Embryonic facial prominence (tissue), 1 donor: ENCODE data around the gene MRPL53.

Experiments used
- DNase-seq: peaks from one replicate; pipeline ENCODE4 v3.0.0-alpha.2; 2016; ENCODE audit errors: extremely low spot score

The MRPL53 gene

DNA sequence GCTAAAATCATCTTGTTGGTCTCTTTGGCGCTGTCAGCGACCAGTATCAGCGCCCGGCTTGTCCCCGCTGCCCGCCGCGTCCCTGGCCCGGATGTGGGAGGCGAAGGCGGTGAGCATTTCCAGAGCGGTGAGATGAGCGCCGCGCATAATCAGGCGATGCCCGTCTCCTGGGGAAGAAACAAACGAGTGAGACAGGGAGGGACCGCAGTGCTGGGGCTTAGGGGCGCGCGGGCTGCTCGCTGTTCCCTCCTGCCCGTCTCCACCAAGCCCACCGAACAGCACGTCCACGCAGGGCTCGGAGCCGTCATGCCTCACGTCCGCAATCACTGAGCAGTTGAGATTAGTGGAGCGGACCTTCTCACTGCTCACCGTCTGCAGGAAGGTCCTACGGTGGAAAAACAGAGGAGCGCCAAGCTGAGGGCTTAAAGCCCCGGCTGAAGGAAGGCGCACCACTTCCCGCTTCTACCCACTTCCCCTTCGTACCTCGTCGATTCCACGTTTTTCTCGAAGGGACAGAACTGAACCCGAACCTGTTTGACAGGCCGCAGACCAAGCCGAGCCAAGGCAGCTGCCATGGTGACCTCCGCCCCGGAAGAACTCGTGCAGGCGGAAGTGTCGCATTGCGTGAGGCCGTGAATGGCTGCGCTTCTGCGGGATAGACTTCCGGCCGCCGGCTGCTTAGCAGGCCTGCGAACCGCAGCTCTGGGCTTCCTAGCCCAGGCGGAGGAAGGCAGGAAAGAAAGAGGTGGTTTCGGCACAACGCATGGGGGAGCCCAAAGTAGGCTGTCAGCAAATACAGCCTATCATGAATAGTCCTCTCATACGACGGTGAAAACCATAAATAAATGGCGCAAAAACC lies at the start of gene MRPL53:
Gene MRPL53 (minus strand): TSS at position 595 of the 859 bp plus-strand sequence. CDS start 20 bp downstream, at position 575.
- peak; percentile 84 for DNase-seq

DNA sequence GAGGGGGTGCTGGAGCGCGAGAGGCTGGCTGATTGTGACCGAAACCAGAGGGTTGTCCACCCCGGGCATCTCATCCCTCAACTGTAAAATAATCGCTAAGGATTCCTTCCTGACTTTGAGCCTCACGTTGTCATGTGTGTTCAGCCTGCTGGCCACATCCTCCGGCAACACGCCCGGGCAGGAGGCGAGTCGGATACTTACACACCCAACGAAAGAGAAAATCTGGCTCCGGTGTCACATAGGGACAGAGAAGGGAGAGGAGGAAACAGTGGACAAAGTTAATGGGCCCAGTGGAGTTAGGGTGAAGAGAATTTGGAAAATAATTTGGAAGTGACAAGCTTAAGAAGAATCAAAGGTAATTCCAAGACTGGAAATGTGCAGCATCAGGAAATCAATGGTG lies 44.2 kb upstream of the MRPL53 start:
- no peak for DNase-seq

DNA sequence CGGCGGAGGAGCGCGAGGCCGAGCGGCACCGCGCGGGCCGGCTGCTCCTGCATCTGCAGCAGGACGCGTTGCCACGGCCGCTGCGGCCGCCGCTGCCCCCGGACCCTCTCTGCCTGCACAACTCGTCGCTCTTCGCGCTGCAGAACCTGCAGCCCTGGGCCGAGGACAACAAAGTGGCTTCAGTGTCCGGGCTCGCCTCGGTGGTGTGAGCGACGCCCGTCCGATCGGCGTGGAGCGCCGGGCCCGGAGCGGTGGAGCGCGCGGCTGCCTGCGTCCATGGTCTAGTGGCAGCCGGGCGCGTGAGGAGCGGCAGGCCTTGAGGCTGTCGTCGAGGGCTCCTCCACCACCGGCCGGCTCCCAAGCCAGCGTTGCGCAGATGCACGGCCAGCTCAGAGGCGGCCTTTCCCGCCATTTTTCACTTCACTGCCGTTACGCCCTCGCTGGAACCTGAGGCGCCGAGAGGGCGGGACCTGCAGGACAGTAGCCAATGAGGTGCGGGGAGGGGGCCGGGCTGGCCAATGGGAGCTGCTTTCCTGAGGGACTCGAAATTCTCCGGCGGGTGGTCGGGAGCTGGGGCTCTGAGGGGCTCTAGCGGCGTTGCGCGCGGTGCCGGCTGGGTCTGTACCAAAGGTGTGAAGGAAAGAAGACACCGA lies 43.6 kb upstream of the MRPL53 start:
- DNase-seq = no peak

DNA sequence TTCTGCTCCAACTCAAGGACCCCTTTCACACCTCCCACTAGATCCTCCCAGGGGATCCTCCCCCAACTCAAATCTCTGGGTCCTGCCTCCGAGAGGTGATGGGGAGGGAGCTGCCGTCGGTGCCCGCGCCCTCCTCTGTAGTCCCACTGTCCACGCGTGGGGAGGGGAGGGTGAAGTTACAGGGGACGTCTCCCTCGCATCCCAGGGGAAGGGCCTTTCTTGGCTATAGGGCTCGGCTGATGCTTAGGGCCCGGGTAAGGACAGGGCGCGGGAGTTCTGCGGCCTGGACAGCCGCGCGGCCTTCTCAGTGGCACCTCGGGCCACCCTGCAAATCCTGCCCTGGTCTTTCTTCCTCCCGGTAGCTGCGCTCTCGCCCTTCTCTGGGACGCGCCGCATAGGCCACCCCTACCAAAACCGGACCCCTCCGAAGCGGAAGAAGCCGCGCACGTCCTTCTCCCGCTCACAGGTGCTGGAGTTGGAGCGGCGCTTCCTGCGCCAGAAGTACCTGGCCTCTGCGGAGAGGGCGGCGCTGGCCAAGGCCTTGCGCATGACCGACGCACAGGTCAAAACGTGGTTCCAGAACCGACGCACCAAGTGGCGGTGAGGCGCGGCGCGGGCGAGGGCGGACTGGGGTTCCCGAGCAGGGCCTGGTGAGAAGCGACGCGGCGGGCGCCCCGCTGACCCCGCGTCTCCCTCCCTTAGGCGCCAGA lies 42.9 kb upstream of the MRPL53 start:
- DNase-seq = no peak

DNA sequence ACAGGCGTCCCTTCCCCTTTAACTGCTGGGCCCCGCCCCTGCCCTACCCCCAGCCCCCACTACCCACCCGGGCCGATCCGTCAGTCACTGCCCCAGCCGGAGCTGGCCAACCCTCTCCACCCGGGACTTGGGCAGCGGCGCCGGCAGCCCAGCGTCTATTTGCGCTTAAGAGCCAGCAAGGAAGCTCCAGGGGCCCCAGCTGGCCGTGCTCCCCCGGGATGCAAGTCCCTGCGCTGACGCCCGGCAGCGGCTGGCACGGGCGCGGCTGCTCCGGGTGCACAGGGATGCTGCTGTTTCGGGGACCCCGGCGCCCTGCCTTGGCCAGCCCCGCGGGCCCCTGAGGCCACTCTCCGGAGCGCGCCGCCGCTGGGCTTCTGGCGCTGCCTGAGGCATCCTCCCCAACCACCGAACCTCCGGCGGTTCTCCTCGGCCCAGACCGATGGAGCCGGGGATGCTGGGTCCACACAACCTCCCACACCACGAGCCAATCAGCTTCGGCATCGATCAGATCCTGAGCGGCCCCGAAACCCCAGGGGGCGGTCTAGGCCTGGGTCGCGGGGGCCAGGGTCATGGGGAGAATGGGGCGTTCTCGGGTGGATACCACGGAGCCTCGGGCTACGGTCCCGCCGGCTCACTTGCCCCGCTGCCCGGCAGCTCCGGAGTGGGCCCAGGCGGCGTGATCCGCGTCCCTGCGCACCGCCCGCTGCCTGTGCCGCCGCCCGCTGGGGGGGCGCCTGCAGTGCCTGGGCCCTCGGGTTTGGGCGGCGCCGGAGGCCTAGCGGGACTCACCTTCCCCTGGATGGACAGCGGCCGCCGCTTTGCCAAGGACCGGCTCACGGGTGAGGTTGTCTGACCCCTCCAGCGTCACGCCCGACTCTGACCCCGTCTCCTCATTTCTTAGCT lies 42.1 kb upstream of the MRPL53 start, which contains the start of gene TLX2:
Gene TLX2 (plus strand): TSS at position 83 of the 903 bp plus-strand sequence. CDS start 357 bp downstream, at position 440.
- DNase-seq = no peak

DNA sequence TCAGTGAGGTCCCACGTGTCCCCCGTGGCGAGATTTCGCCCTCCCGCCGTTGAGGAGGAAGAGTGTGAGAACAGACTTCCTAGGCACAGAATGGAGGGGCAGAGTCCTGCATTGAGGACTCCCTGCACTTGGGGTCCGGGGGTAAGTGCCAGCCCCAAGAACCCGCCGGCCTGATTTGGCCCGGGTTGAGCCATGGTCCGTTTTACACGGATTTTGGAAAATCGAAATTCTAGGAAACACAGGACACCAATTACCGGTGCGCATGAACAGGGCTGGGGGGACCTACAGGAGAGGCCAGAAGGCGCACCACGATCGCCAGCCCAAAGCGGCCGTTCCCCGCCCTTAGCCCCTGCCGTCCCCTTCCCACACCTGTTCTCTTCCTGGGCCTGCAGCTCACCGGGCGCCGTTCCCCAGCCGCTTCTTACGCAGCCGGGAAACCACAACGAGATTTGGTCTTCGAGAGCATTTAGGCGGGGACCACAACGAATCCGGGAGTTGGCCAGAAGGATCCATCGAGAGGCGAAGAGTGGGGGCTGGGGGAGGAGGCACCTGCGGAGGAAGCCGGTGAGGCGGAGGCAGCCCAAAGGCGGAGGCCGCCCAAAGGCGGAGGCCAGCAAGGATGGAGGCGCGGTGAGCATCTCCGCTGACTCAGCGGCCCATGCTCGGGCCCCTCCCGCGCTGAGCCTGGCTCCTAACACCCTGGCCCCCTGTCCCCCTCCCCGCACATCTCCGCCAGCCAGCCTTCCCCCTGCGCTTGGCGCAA lies 41.3 kb upstream of the MRPL53 start:
- DNase-seq = no peak

DNA sequence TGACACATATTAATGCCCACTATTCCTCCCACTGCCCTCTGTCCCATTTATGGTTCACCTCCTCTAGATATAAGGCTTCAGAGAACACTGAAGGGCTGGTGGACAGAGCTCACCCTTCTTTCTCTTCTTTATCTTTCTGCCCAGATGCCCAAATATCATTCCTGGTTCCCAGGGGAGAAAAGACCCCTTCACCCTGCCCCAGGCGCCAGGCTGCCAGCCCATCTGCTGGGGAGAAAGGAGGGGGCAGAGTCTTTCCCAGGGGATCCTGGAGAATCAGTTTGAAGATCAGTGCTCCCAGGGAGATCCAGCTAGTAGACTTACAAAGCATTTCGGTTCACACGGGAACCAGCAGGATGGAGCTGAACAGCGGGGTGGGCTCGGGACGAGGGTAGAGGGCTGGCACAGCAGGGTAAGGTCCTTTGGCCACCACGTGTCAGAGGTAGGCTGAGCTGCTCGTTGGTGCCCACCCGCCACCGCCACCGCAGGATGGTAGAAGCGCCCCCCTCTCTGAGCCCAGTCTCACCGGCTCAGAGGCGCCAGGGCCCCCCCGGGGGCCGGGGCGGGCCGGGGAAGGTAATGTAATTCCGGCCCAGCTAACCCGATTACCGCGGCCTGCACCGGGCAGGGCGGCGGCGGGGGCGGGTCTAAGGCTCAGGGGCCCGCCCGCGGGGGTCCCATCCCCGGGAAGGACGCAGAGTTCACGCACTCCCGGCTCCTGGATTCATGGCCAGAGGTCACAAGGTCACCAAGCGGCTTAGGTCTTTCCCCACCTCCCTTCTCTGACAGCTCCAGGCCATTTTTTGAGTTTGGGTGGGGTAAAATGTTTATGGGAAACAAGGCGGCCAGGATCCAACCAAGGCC lies 40.5 kb upstream of the MRPL53 start:
- DNase-seq = no peak

DNA sequence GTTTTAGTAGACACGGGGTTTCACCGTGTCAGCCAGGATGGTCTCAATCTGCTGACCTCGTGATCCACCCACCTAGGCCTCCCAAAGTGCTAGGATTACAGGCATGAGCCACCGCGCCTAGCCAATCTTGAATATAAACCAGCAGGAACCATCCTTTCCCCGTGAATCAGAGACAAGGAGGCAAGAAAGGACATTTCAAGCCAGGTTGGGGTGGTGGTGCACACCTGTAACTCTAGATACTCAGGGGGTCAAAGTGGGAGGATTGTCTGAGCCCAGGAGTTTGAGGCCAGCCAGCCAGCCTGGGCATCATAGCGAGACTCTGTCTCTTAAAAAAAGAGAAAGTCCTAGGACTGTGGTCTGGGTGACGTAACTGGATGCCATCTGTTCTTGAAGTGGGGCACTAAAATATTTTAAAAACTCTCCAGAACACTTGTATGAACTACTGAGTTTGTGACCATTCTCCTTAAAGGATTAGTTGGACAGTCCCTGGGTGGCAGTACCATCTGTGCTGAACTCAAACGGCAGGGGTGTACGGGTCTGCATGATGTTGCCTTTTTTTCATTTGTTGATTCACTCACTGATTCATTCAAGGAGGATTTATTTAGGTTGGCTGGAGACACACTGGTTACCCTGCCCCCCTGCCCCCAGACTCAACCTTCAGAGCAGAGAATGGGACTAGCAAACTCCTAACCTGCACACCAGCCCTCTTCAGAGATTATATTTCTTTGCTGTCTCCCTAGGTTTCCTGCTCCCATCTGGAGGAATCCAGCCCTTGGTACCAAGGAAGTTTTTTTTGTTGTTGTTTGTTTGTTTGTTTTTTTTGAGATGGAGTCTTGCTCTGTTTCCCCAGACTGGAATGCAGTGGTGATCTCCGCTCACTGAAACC lies 38.9 kb upstream of the MRPL53 start:
- DNase-seq = no peak

DNA sequence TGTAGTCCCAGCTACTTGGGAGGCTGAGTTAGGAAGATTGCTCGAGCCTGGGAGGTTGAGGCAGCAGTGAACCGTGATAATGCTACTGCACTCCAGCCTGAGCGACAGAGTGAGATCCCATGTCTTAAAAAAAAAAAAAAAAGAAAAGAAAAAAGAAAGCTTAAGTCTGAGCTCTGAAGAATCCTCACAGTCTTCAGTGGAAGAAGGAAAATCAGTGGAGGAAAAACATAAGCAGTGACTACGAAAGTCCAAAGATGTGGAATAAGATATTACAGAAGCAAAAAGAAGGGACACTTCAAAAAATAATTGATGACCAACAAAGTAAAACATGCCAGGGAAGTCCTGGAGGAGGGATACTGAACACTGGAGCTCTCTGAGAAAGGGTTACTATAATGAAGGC lies 37.8 kb upstream of the MRPL53 start:
- DNase-seq = no peak

DNA sequence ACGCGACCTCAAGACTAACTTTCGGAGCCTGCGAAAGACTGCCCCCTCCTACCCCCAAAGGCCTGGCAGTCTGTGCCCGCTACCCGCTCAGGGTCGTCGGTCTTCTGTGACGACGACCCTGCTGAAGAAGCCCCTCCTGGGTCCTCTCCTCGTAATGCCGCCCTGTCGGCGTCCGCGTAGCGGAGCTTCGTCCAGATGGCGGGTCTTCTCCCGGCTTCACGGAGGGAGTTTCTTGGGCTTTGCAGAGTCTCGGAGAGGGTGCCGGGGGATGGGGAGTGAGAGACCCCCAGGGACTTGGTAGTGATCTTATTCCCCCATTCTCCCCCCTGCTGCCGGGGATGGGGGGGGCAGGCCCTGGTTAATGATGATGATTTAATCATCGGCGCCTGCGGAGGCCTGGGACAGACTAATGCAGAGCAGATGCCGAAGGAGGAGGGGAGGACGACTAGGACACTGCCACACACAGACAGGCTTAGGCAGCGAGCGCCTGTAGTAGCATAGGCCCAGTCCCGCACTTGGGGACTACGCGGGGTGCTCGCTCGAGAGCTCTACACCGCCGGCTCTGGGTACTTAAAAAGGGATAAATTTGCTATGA lies 35.5 kb upstream of the MRPL53 start:
- no peak for DNase-seq

DNA sequence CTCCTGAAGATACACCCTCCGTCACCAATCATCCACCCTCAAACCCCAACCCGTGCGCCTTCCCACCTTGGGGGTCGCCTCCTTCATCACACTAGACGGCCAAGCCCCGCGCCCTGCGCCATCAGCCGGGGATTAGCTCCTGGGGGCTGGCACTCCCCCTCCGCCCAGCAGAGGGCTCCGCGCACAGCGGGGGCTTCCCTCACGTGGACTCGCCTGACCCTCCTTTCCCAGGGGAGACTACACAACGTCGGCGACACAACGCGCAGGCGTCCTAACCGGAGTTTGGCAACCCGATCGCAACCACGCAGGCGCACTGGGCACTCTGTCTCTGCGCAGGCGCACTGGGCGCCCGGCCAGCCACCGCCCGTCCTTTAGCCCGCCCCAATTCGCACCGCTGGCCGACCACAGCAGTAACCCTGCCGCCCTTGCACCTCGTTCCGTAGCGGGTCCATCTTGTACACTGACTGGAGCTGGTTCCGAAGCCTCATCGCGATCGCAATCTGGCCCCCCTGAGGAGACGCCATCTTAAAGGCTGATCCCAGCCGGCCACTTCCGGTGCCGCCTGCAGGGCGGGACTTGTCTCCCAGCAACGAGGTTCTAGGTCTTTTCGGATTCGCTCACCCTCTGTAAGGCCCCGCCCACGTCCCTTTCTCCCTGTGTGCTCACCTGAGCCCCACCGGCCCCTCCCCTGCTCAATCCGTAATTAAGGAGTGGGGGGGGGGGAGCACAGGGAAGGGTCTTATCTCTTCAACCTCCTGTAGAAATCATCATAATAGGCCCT lies 34.9 kb upstream of the MRPL53 start, which contains the start of gene PCGF1:
Gene PCGF1 (minus strand): TSS at position 551 of the 781 bp plus-strand sequence. CDS start 27 bp downstream, at position 524.
- DNase-seq = peak; percentile 95

DNA sequence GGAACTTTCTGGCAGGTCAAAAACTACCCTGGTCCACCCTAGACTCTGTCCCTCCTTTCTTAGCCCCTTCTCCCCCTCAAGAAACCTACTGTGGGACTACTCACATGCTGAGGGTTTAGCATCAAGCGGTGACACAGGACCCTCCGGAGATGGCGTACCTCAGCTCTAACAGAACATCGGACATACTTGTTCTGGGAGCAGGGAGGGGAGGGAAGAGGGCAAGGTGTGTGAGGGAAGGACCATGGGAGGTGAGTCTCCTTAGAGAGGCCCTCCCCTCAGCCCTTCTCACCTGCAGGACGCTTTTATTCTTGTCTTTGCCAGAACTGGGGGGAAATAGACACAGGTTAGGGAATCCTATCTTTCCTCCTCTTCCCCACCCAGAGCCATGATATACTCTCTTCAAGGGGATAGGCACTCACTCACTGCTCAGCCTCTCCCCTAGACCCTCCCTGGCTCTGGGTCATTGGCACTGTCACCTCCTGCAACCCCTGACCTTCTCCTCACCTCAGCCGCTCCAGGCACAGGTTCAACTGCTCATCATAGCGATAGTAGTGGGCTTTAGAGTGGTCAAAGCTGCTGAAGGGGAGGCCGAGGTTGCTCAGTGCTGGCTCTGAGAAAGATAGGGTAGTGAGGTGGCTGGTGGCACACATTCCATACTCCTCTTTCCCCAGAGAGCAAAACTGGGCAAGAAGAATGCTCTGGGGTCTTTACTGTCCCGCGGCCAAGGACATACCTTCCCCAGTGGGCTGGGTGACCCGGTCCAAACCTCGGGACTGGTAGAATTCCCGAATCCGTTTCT lies 33.2 kb upstream of the MRPL53 start:
- no peak for DNase-seq

DNA sequence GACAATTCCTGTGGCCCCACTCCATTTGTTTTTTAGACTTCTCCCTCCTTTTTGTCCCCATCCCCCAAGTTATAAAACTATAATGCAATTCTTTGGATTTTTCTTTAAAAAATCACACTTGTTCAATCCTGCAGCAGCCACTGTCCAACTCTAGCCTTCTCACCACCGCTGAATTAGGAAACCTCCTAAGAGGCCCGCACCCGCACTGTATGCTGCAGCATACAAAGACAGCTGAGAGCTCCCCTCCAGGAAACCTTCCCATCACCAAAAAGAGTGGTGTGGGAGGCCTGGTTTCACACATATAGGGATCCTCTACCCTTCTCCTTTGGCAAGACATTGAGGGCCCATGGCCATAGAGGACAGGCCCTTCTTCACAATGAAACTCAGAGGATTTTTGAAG lies 32.1 kb upstream of the MRPL53 start:
- no peak for DNase-seq

DNA sequence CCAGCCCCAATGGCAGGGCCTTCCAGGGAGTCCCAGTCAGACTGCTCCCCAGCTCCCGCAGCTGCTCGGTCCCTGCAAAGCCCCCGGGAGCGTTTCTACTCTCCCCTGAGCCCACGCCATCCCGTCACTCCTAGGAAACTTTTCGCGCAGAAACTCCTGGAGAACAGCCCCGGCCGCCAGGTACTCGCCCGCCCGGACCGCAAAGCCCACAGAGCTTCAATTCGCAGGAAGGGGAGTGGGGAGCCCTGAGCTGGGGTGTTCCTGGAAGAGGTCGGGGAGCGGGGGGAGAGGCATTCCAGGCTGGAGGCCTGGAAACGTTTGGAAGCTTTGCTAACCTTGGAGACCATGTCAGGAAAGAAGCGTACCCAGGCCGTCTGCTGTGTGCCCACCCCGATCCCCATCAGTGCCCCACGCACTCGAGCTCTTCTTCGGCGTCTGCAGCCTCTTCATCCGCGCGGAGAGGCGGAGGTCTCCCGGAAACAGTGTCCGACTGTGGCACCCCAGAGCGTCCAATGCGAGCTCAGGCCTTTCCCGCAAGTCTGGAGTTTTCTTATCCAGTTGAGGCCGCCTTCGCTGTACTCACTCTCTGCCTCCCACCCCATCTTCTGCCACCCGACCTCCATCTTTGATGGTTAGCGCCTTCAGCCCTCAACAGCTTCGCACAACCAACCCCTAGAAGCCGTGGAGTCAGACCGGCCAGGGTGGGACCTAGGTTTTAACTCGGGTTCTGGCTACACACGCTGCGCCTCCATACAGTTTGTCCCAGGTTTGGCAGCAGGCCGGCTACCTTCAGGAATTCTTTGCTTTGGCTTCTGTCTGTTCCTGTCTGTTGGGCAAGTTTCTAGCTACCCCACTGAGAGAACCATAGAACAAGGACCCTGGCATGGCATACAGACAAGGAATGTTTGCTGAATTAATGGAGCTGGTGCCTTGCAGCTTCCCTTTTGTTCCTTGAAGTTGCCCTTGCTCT lies 31.3 kb upstream of the MRPL53 start:
- DNase-seq = no peak
